Measurements from ENCODE around the gene PI4KA. TPM values are rescaled to one million over a fixed set of nuclear protein-coding genes. Genes with fewer than 3 reads are reported as not detected.

PI4KA gene
- total RNA-seq, 1 donor from 2014 or later, result 20.4 TPM

GRCh38 chr22:20865875-20866445, 7.3 kb upstream of the PI4KA start:
- Histone ChIP-seq H3K36me3 (ENCODE audit: control insufficient read depth in 3 of 3, insufficient read depth in 3 of 3, low read length in 3 of 3) (peaks cover 15 to 19% (median 18%) of the 10 kb centered on the region in 3 donors), H3K4me3 (ENCODE audit: low read length in 3 of 3) (no peak overlapping the region), H3K9me3 (ENCODE audit: control insufficient read depth in 3 of 3, low read length in 3 of 3) (no peaks in the 10 kb centered on the region), H3K4me1 (ENCODE audit: control insufficient read depth in 3 of 3, insufficient read depth in 3 of 3, low read length in 3 of 3) (peaks cover 17 to 30% (median 28%) of the 10 kb centered on the region in 3 donors), H3K27ac (ENCODE audit: low read depth, low read length) (no peak overlapping the region), H3K27me3 (ENCODE audit: control insufficient read depth in 3 of 3, insufficient read depth in 3 of 3, low read length in 3 of 3) (no peaks in the 10 kb centered on the region), H3K9ac (ENCODE audit: low read depth in 1 of 3, low read length in 3 of 3) (no peak overlapping the region)

GRCh38 chr22:20865331-20865730, 6.7 kb upstream of the PI4KA start:
- Histone ChIP-seq H3K36me3 (ENCODE audit: control insufficient read depth in 3 of 3, insufficient read depth in 3 of 3, low read length in 3 of 3) (peaks cover 11 to 15% (median 12%) of the 10 kb centered on the region in 3 donors), H3K9ac (ENCODE audit: low read depth in 1 of 3, low read length in 3 of 3) (no peak overlapping the region), H3K27ac (ENCODE audit: low read depth, low read length) (no peak overlapping the region), H3K9me3 (ENCODE audit: control insufficient read depth in 3 of 3, low read length in 3 of 3) (no peaks in the 10 kb centered on the region), H3K4me1 (ENCODE audit: control insufficient read depth in 3 of 3, insufficient read depth in 3 of 3, low read length in 3 of 3) (peaks cover 17 to 30% (median 28%) of the 10 kb centered on the region in 3 donors), H3K27me3 (ENCODE audit: control insufficient read depth in 3 of 3, insufficient read depth in 3 of 3, low read length in 3 of 3) (no peaks in the 10 kb centered on the region), H3K4me3 (ENCODE audit: low read length in 3 of 3) (no peak overlapping the region)

GRCh38 chr22:20864186-20864908, 5.7 kb upstream of the PI4KA start:
- Histone ChIP-seq H3K4me1 (ENCODE audit: control insufficient read depth in 3 of 3, insufficient read depth in 3 of 3, low read length in 3 of 3) (peaks cover 20 to 36% (median 34%) of the 10 kb centered on the region in 3 donors), H3K36me3 (ENCODE audit: control insufficient read depth in 3 of 3, insufficient read depth in 3 of 3, low read length in 3 of 3) (peaks cover 7 to 13% (median 10%) of the 10 kb centered on the region in 3 donors), H3K27me3 (ENCODE audit: control insufficient read depth in 3 of 3, insufficient read depth in 3 of 3, low read length in 3 of 3) (no peaks in the 10 kb centered on the region), H3K9me3 (ENCODE audit: control insufficient read depth in 3 of 3, low read length in 3 of 3) (no peaks in the 10 kb centered on the region), H3K9ac (ENCODE audit: low read depth in 1 of 3, low read length in 3 of 3) (no peak overlapping the region), H3K4me3 (ENCODE audit: low read length in 3 of 3) (no peak overlapping the region), H3K27ac (ENCODE audit: low read depth, low read length) (no peak overlapping the region)

GRCh38 chr22:20863366-20863765, 4.8 kb upstream of the PI4KA start:
- Histone ChIP-seq H3K27me3 (ENCODE audit: control insufficient read depth in 3 of 3, insufficient read depth in 3 of 3, low read length in 3 of 3) (no peaks in the 10 kb centered on the region), H3K4me1 (ENCODE audit: control insufficient read depth in 3 of 3, insufficient read depth in 3 of 3, low read length in 3 of 3) (peaks cover 20 to 40% (median 37%) of the 10 kb centered on the region in 3 donors), H3K9ac (ENCODE audit: low read depth in 1 of 3, low read length in 3 of 3) (no peak overlapping the region), H3K36me3 (ENCODE audit: control insufficient read depth in 3 of 3, insufficient read depth in 3 of 3, low read length in 3 of 3) (peaks cover 7 to 13% (median 10%) of the 10 kb centered on the region in 3 donors), H3K4me3 (ENCODE audit: low read length in 3 of 3) (no peak overlapping the region), H3K9me3 (ENCODE audit: control insufficient read depth in 3 of 3, low read length in 3 of 3) (no peaks in the 10 kb centered on the region), H3K27ac (ENCODE audit: low read depth, low read length) (no peak overlapping the region)

GRCh38 chr22:20862540-20862939, 3.9 kb upstream of the PI4KA start:
- no peaks in the 10 kb centered on the region for H3K27me3 ChIP-seq (ENCODE audit: control insufficient read depth in 3 of 3, insufficient read depth in 3 of 3, low read length in 3 of 3)
- peaks cover 21 to 41% (median 36%) of the 10 kb centered on the region in 3 donors for H3K4me1 ChIP-seq (ENCODE audit: control insufficient read depth in 3 of 3, insufficient read depth in 3 of 3, low read length in 3 of 3)
- H3K4me3 ChIP-seq (ENCODE audit: low read length in 3 of 3), result no peak overlapping the region
- H3K9me3 ChIP-seq (ENCODE audit: control insufficient read depth in 3 of 3, low read length in 3 of 3), result no peaks in the 10 kb centered on the region
- no peak overlapping the region for H3K27ac ChIP-seq (ENCODE audit: low read depth, low read length)
- H3K36me3 ChIP-seq (ENCODE audit: control insufficient read depth in 3 of 3, insufficient read depth in 3 of 3, low read length in 3 of 3), result peaks cover 6 to 13% (median 10%) of the 10 kb centered on the region in 3 donors
- H3K9ac ChIP-seq (ENCODE audit: low read depth in 1 of 3, low read length in 3 of 3), result no peak overlapping the region

GRCh38 chr22:20859615-20860014, 1.0 kb upstream of the PI4KA start:
- Histone ChIP-seq H3K9me3 (ENCODE audit: control insufficient read depth in 3 of 3, low read length in 3 of 3) (no peaks in the 10 kb centered on the region), H3K27ac (ENCODE audit: low read depth, low read length) (peak overlapping the region; percentile 88), H3K4me1 (ENCODE audit: control insufficient read depth in 3 of 3, insufficient read depth in 3 of 3, low read length in 3 of 3) (peaks cover 17 to 35% (median 30%) of the 10 kb centered on the region in 3 donors), H3K36me3 (ENCODE audit: control insufficient read depth in 3 of 3, insufficient read depth in 3 of 3, low read length in 3 of 3) (peaks cover 0 to 11% (median 10%) of the 10 kb centered on the region in 3 donors), H3K27me3 (ENCODE audit: control insufficient read depth in 3 of 3, insufficient read depth in 3 of 3, low read length in 3 of 3) (no peaks in the 10 kb centered on the region), H3K9ac (ENCODE audit: low read depth in 1 of 3, low read length in 3 of 3) (peak overlapping the region; percentile 81 to 87 (median 82)), H3K4me3 (ENCODE audit: low read length in 3 of 3) (peak overlapping the region; percentile 88 to 92 (median 89))

GRCh38 chr22:20857838-20858614, 585 bp downstream of the PI4KA start:
- H3K4me1 ChIP-seq (ENCODE audit: control insufficient read depth in 3 of 3, insufficient read depth in 3 of 3, low read length in 3 of 3), result peaks cover 15 to 26% (median 25%) of the 10 kb centered on the region in 3 donors
- H3K27ac ChIP-seq (ENCODE audit: low read depth, low read length), result peak overlapping the region; percentile 81
- no peaks in the 10 kb centered on the region for H3K27me3 ChIP-seq (ENCODE audit: control insufficient read depth in 3 of 3, insufficient read depth in 3 of 3, low read length in 3 of 3)
- no peaks in the 10 kb centered on the region for H3K9me3 ChIP-seq (ENCODE audit: control insufficient read depth in 3 of 3, low read length in 3 of 3)
- H3K9ac ChIP-seq (ENCODE audit: low read depth in 1 of 3, low read length in 3 of 3), result peak overlapping the region; percentile 78 to 86 (median 79)
- peak overlapping the region; percentile 78 to 92 (median 88) for H3K4me3 ChIP-seq (ENCODE audit: low read length in 3 of 3)
- H3K36me3 ChIP-seq (ENCODE audit: control insufficient read depth in 3 of 3, insufficient read depth in 3 of 3, low read length in 3 of 3), result peaks cover 0 to 7% (median 3%) of the 10 kb centered on the region in 3 donors

- peaks cover 14 to 26% (median 22%) of the 10 kb centered on the region in 3 donors for H3K4me1 ChIP-seq (ENCODE audit: control insufficient read depth in 3 of 3, insufficient read depth in 3 of 3, low read length in 3 of 3)
- peak overlapping the region in 2 of 3 donors; percentile 78 to 79 for H3K9ac ChIP-seq (ENCODE audit: low read depth in 1 of 3, low read length in 3 of 3)
- no peaks in the 10 kb centered on the region for H3K9me3 ChIP-seq (ENCODE audit: control insufficient read depth in 3 of 3, low read length in 3 of 3)
- H3K36me3 ChIP-seq (ENCODE audit: control insufficient read depth in 3 of 3, insufficient read depth in 3 of 3, low read length in 3 of 3), result peaks cover 0 to 2% (median 1%) of the 10 kb centered on the region in 3 donors
- H3K27me3 ChIP-seq (ENCODE audit: control insufficient read depth in 3 of 3, insufficient read depth in 3 of 3, low read length in 3 of 3), result no peaks in the 10 kb centered on the region
- H3K4me3 ChIP-seq (ENCODE audit: low read length in 3 of 3), result peak overlapping the region; percentile 78 to 92 (median 88)
- H3K27ac ChIP-seq (ENCODE audit: low read depth, low read length), result no peak overlapping the region
These were observed 1.4 kb downstream of the PI4KA start for GRCh38 chr22:20857247-20857643.

- H3K9me3 ChIP-seq (ENCODE audit: control insufficient read depth in 3 of 3, low read length in 3 of 3), result no peaks in the 10 kb centered on the region
- no peak overlapping the region for H3K4me3 ChIP-seq (ENCODE audit: low read length in 3 of 3)
- no peak overlapping the region for H3K27ac ChIP-seq (ENCODE audit: low read depth, low read length)
- H3K36me3 ChIP-seq (ENCODE audit: control insufficient read depth in 3 of 3, insufficient read depth in 3 of 3, low read length in 3 of 3), result no peaks in the 10 kb centered on the region
- peaks cover 11 to 16% (median 13%) of the 10 kb centered on the region in 3 donors for H3K4me1 ChIP-seq (ENCODE audit: control insufficient read depth in 3 of 3, insufficient read depth in 3 of 3, low read length in 3 of 3)
- no peak overlapping the region for H3K9ac ChIP-seq (ENCODE audit: low read depth in 1 of 3, low read length in 3 of 3)
- no peaks in the 10 kb centered on the region for H3K27me3 ChIP-seq (ENCODE audit: control insufficient read depth in 3 of 3, insufficient read depth in 3 of 3, low read length in 3 of 3)
These were observed 5.4 kb downstream of the PI4KA start for GRCh38 chr22:20853236-20853660.

Measured in skeletal muscle tissue (tissue), 4 donors.